DND-41 (cell line): Measurements from ENCODE around the gene FGF12.

Source experiments
- CTCF ChIP-seq: IDR thresholded peaks from 2 replicates; pipeline ENCODE4 v1.5.1; 2012; ENCODE audit warnings: borderline replicate concordance, low read length, moderate library complexity, mild to moderate bottlenecking; ENCODE audit not compliant: poor library complexity, severe bottlenecking; ENCODE audit errors: extremely low read depth
- EZH2 ChIP-seq: IDR thresholded peaks from 3 replicates; pipeline ENCODE4 v1.6.1; 2012; ENCODE audit warnings: borderline replicate concordance, low read depth, mild to moderate bottlenecking, moderate library complexity, low read length, inconsistent platforms; ENCODE audit not compliant: severe bottlenecking

GRCh38 chr3:192710366-192710765, 17.0 kb downstream of the FGF12 start:
- TF ChIP-seq CTCF, result no peak
- TF ChIP-seq EZH2, result no peak
